ENCODE data around the gene SLC6A11. TPM values are rescaled to one million over a fixed set of nuclear protein-coding genes. Genes with fewer than 3 reads are reported as not detected.

SLC6A11 gene
- total and polyA plus RNA-seq, 2 of the 13 experiments (the other 11 are each of a cell fraction or from before 2014, with no cell fraction given): 17.9 to 34.5 TPM

DNA sequence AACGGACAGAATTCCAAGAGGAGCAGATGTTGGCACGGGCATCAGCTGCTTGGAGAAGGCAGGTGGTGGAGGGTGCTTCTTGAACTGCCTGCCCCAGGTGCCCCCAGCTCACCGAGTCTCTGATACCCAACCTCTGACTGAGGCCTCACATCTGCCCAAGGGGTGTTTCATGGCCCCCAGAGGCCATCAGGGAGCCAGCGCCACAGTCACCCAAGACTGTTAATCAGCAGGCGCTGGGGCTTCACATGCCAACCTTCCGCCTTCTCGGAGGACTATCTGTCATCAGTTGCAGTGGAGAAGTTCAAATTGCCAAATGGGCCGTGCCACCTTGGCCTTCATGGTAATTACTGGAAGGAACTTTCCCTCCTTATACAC is 114.6 kb downstream of the SLC6A11 start:
- ChIA-PET CTCF (ENCODE audit: low intra/inter-chr PET ratio, low total read pairs) (no interaction called here), POLR2A (no interaction called here)
- DNase-seq (ENCODE audit: low spot score) (no peak), ATAC-seq (no peak), FAIRE-seq (no peak)
- in situ Hi-C loops (cut with HindIII; ENCODE audit: extremely low pct_ligation_motif_present, low pct_unique_long_range_greater_than_20kb): no loop called here
- no peak overlapping the region for H3K9ac ChIP-seq (ENCODE audit: insufficient read depth, low read depth, low read length)
- no peaks in the 10 kb centered on the region for H3K79me2 ChIP-seq (ENCODE audit: insufficient read depth, low read length)
- peaks cover 0 to 2% of the 10 kb centered on the region in 2 experiments; a peak in 1 of 5 replicates for H3K27me3 ChIP-seq (ENCODE audit: control insufficient read depth in 1 of 2, insufficient read depth in 2 of 2, low read length in 2 of 2)
- TF ChIP-seq, protein P1, sequence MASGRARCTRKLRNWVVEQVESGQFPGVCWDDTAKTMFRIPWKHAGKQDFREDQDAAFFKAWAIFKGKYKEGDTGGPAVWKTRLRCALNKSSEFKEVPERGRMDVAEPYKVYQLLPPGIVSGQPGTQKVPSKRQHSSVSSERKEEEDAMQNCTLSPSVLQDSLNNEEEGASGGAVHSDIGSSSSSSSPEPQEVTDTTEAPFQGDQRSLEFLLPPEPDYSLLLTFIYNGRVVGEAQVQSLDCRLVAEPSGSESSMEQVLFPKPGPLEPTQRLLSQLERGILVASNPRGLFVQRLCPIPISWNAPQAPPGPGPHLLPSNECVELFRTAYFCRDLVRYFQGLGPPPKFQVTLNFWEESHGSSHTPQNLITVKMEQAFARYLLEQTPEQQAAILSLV (CRISPR knock-in tag; IDR thresholded peaks at IDR 0.05; ENCODE audit: borderline replicate concordance): no peak
- TF ChIP-seq RFXANK (CRISPR knock-in tag; IDR thresholded peaks at IDR 0.05) (no peak), HOXA5 (CRISPR knock-in tag; IDR thresholded peaks at IDR 0.05) (no peak)
- intact Hi-C loops (cut with micrococcal nuclease; ENCODE audit: unreplicated experiment): no loop called here
- no peaks in the 10 kb centered on the region for H3K4me1 ChIP-seq (ENCODE audit: insufficient read depth, low read length)
- H3K36me3 ChIP-seq (replicated peaks in 1 of 2; ENCODE audit: control insufficient read depth in 1 of 2, insufficient read depth in 2 of 2, low read length in 2 of 2): peaks cover 0 to 3% of the 10 kb centered on the region in 2 experiments; a peak in 2 of 5 replicates
- no peak overlapping the region for H3K27ac ChIP-seq (ENCODE audit: extremely low read length, insufficient read depth, low read length)
- H3K4me2 ChIP-seq (ENCODE audit: low read depth, low read length): no peak overlapping the region
- H4K20me1 ChIP-seq (ENCODE audit: insufficient read depth, low read length): no peaks in the 10 kb centered on the region
- H3K9me3 ChIP-seq (ENCODE audit: low read length): no peaks in the 10 kb centered on the region
- WGBS (ENCODE audit: low lambda C conversion rate): 86% methylated on average over 5 of the region's 8 CpGs
- no TSS peak for BruUV-seq (replicated peaks)
- H2AFZ ChIP-seq (ENCODE audit: low read length): no peak overlapping the region
- H3K4me3 ChIP-seq (replicated peaks in 1 of 3; ENCODE audit: insufficient read depth in 1 of 3, low read depth in 2 of 3, low read length in 3 of 3): no peak overlapping the region

GRCh38 chr3:10932596-10932995 is 116.6 kb downstream of the SLC6A11 start:
- Histone ChIP-seq H3K9me3 (ENCODE audit: low read length) (no peaks in the 10 kb centered on the region), H4K20me1 (ENCODE audit: insufficient read depth, low read length) (no peaks in the 10 kb centered on the region), H3K4me2 (ENCODE audit: low read depth, low read length) (no peak overlapping the region), H3K27ac (ENCODE audit: extremely low read length, insufficient read depth, low read length) (no peak overlapping the region), H3K9ac (ENCODE audit: insufficient read depth, low read depth, low read length) (no peak overlapping the region), H3K27me3 (ENCODE audit: control insufficient read depth in 1 of 2, insufficient read depth in 2 of 2, low read length in 2 of 2) (peaks cover 1 to 2% of the 10 kb centered on the region in 2 experiments; a peak in 1 of 5 replicates), H3K4me1 (ENCODE audit: insufficient read depth, low read length) (no peaks in the 10 kb centered on the region), H3K4me3 (replicated peaks in 1 of 3; ENCODE audit: insufficient read depth in 1 of 3, low read depth in 2 of 3, low read length in 3 of 3) (no peak overlapping the region), H3K79me2 (ENCODE audit: insufficient read depth, low read length) (no peaks in the 10 kb centered on the region), H2AFZ (ENCODE audit: low read length) (no peak overlapping the region), H3K36me3 (replicated peaks in 1 of 2; ENCODE audit: control insufficient read depth in 1 of 2, insufficient read depth in 2 of 2, low read length in 2 of 2) (peaks cover 0 to 11% of the 10 kb centered on the region in 2 experiments; a peak in 2 of 5 replicates)
- in situ Hi-C loops (cut with HindIII; ENCODE audit: extremely low pct_ligation_motif_present, low pct_unique_long_range_greater_than_20kb) (no loop called here), intact Hi-C loops (cut with micrococcal nuclease; ENCODE audit: unreplicated experiment) (no loop called here)
- no TSS peak for BruUV-seq (replicated peaks)
- ChIA-PET POLR2A (no interaction called here), CTCF (ENCODE audit: low intra/inter-chr PET ratio, low total read pairs) (no interaction called here)
- DNase-seq (ENCODE audit: low spot score) (no peak), FAIRE-seq (no peak), ATAC-seq (no peak)
- 33% methylated on average over 7 of the region's 7 CpGs for WGBS (ENCODE audit: low lambda C conversion rate)
- TF ChIP-seq ETV6 (CRISPR knock-in tag; conservative IDR thresholded peaks at IDR 0.05) (no peak), ADNP (CRISPR knock-in tag; IDR thresholded peaks at IDR 0.05) (no peak), ZBTB46 (CRISPR knock-in tag; IDR thresholded peaks at IDR 0.05; ENCODE audit: borderline replicate concordance) (no peak), JDP2 (CRISPR knock-in tag; IDR thresholded peaks at IDR 0.05; ENCODE audit: borderline replicate concordance) (no peak), MATR3 (CRISPR knock-in tag; IDR thresholded peaks at IDR 0.05) (no peak), RBM22 (optimal IDR thresholded peaks at IDR 0.05; ENCODE audit: low read length) (peak; percentile 52), PRPF4 (IDR thresholded peaks at IDR 0.05; ENCODE audit: low read depth, low read length, poor library complexity, severe bottlenecking) (no peak), ARNTL (CRISPR knock-in tag; IDR thresholded peaks at IDR 0.05) (no peak), KDM6A (CRISPR knock-in tag; IDR thresholded peaks at IDR 0.05; ENCODE audit: low read depth) (no peak), SNAI1 (CRISPR knock-in tag; IDR thresholded peaks at IDR 0.05; ENCODE audit: borderline replicate concordance) (no peak)
- TF ChIP-seq, protein P2, sequence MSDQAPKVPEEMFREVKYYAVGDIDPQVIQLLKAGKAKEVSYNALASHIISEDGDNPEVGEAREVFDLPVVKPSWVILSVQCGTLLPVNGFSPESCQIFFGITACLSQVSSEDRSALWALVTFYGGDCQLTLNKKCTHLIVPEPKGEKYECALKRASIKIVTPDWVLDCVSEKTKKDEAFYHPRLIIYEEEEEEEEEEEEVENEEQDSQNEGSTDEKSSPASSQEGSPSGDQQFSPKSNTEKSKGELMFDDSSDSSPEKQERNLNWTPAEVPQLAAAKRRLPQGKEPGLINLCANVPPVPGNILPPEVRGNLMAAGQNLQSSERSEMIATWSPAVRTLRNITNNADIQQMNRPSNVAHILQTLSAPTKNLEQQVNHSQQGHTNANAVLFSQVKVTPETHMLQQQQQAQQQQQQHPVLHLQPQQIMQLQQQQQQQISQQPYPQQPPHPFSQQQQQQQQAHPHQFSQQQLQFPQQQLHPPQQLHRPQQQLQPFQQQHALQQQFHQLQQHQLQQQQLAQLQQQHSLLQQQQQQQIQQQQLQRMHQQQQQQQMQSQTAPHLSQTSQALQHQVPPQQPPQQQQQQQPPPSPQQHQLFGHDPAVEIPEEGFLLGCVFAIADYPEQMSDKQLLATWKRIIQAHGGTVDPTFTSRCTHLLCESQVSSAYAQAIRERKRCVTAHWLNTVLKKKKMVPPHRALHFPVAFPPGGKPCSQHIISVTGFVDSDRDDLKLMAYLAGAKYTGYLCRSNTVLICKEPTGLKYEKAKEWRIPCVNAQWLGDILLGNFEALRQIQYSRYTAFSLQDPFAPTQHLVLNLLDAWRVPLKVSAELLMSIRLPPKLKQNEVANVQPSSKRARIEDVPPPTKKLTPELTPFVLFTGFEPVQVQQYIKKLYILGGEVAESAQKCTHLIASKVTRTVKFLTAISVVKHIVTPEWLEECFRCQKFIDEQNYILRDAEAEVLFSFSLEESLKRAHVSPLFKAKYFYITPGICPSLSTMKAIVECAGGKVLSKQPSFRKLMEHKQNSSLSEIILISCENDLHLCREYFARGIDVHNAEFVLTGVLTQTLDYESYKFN (CRISPR knock-in tag; conservative IDR thresholded peaks at IDR 0.05): no peak

Measured in HepG2 (cell line).